HL-60 (cell line): ENCODE data around the gene ADAMTS15.

Experiments used
- CTCF ChIP-seq: IDR thresholded peaks from one replicate; pipeline ENCODE4 v1.5.1; 2011; ENCODE audit warnings: low read length, control low read depth, inconsistent platforms; ENCODE audit not compliant: insufficient read depth
- GABPA ChIP-seq: IDR thresholded peaks from 2 replicates; pipeline ENCODE4 v1.6.1; 2012; ENCODE audit warnings: low read depth
- POLR2AphosphoS5 ChIP-seq: IDR thresholded peaks from 2 replicates; pipeline ENCODE4 v1.6.1; 2012; ENCODE audit warnings: low read depth
- REST ChIP-seq: IDR thresholded peaks from 2 replicates; pipeline ENCODE4 v1.6.1; 2012; ENCODE audit warnings: low read depth; ENCODE audit not compliant: insufficient replicate concordance
- SPI1 ChIP-seq: IDR thresholded peaks from 2 replicates; pipeline ENCODE4 v1.6.1; 2012; ENCODE audit warnings: low read depth, mild to moderate bottlenecking, borderline replicate concordance

GRCh38 chr11:130429983-130430382, 18.5 kb upstream of the ADAMTS15 start:
- TF ChIP-seq CTCF, result no peak
- no peak for TF ChIP-seq REST
- TF ChIP-seq GABPA, result no peak
- TF ChIP-seq POLR2AphosphoS5, result no peak
- no peak for TF ChIP-seq SPI1
